HepG2 (cell line): ENCODE data around the gene TIMM44. TPM values are rescaled to one million over a fixed set of nuclear protein-coding genes. Genes with fewer than 3 reads are reported as not detected.

ENCODE experiments used
- ATF7 ChIP-seq, 2 experiments: fragments of 450-650 bp in 1 of 2; sonication (generic) in 1 of 2; formaldehyde crosslinking in 1 of 2; IDR thresholded peaks; 2 replicates each; pipeline versions ENCODE4 v1.4.0 to v1.6.1; 2016 to 2020; ENCODE audit warnings: antibody characterized with exemption in 1 of 2, mild to moderate bottlenecking in 1 of 2, missing genetic modification reagents in 1 of 2
- CCDC6 ChIP-seq: sonication (generic); formaldehyde crosslinking; IDR thresholded peaks from 2 replicates; pipeline ENCODE4 v1.8.1; 2022; ENCODE audit warnings: mild to moderate bottlenecking, missing genetic modification reagents, moderate library complexity
- DMAP1 ChIP-seq: IDR thresholded peaks from 2 replicates; pipeline ENCODE4 v1.6.1; 2016
- ERF ChIP-seq: IDR thresholded peaks from 2 replicates; pipeline ENCODE4 v1.6.1; 2018; ENCODE audit warnings: missing biosample characterization, missing genetic modification reagents
- FOXA3 ChIP-seq: IDR thresholded peaks from 2 replicates; pipeline ENCODE4 v1.6.1; 2016; ENCODE audit warnings: missing genetic modification reagents, missing compliant biosample characterization
- FOXK1 ChIP-seq: sonication (generic); formaldehyde crosslinking; IDR thresholded peaks from 2 replicates; pipeline ENCODE4 v1.4.0; 2020; ENCODE audit warnings: low read depth, missing genetic modification reagents, borderline replicate concordance
- GABPB1 ChIP-seq: IDR thresholded peaks from 2 replicates; pipeline ENCODE4 v1.6.1; 2016; ENCODE audit warnings: mild to moderate bottlenecking, missing genetic modification reagents, moderate library complexity, missing compliant biosample characterization
- HDAC6 ChIP-seq: fragments of 200-600 bp; sonication (generic); IDR thresholded peaks from 2 replicates; pipeline ENCODE4 v1.7.0; 2017; ENCODE audit warnings: mild to moderate bottlenecking, antibody characterized with exemption, low read length, low read depth
- HOMEZ ChIP-seq: IDR thresholded peaks from 2 replicates; pipeline ENCODE4 v1.6.1; 2016; ENCODE audit warnings: low read depth
- KAT7 ChIP-seq: IDR thresholded peaks from 2 replicates; pipeline ENCODE4 v1.6.1; 2018; ENCODE audit warnings: borderline replicate concordance, missing compliant biosample characterization
- KDM5B ChIP-seq: sonication (generic); formaldehyde crosslinking; IDR thresholded peaks from 2 replicates; pipeline ENCODE4 v1.4.0; 2020; ENCODE audit warnings: missing genetic modification reagents, mild to moderate bottlenecking, borderline replicate concordance
- MYC ChIP-seq: sonication (generic); formaldehyde crosslinking; IDR thresholded peaks from 2 replicates; pipeline ENCODE4 v1.9.0; 2021; ENCODE audit warnings: missing genetic modification reagents, borderline replicate concordance
- POLR2AphosphoS2 ChIP-seq: IDR thresholded peaks from 2 replicates; pipeline ENCODE4 v1.6.1; 2011; ENCODE audit warnings: low read depth, low read length, improper control_type of control experiment
- TARDBP ChIP-seq: sonication (generic); formaldehyde crosslinking; IDR thresholded peaks from 2 replicates; pipeline ENCODE4 v1.8.0; 2022; ENCODE audit warnings: mild to moderate bottlenecking, missing genetic modification reagents
- TMF1 ChIP-seq: sonication (generic); formaldehyde crosslinking; IDR thresholded peaks from 2 replicates; pipeline ENCODE4 v1.8.1; 2022; ENCODE audit warnings: low read depth, missing genetic modification reagents
- ZFP36 ChIP-seq: fragments of 150-350 bp; IDR thresholded peaks from 2 replicates; pipeline ENCODE4 v1.6.1; 2018; ENCODE audit warnings: borderline replicate concordance, low read length, low read depth; ENCODE audit not compliant: partially characterized antibody
- ZFP62 ChIP-seq: sonication (generic); formaldehyde crosslinking; IDR thresholded peaks from 2 replicates; pipeline ENCODE4 v1.4.0; 2020; ENCODE audit warnings: missing genetic modification reagents
- ZNF205 ChIP-seq: IDR thresholded peaks from 2 replicates; pipeline ENCODE4 v1.6.1; 2018; ENCODE audit warnings: missing biosample characterization, missing genetic modification reagents
- ZNF207 ChIP-seq: fragments of 450-650 bp; IDR thresholded peaks from 2 replicates; pipeline ENCODE4 v1.6.1; 2016; ENCODE audit warnings: antibody characterized with exemption, borderline replicate concordance
- ZNF605 ChIP-seq: sonication (generic); formaldehyde crosslinking; IDR thresholded peaks from 2 replicates; pipeline ENCODE4 v1.8.0; 2022; ENCODE audit warnings: mild to moderate bottlenecking, missing genetic modification reagents
- ZNF646 ChIP-seq: sonication (generic); formaldehyde crosslinking; IDR thresholded peaks from 2 replicates; pipeline ENCODE4 v1.9.0; 2021; ENCODE audit warnings: mild to moderate bottlenecking, missing genetic modification reagents
- ZNF674 ChIP-seq: sonication (generic); formaldehyde crosslinking; IDR thresholded peaks from 2 replicates; pipeline ENCODE4 v1.5.0; 2020; ENCODE audit warnings: low read depth, mild to moderate bottlenecking, missing genetic modification reagents
- ZNF761 ChIP-seq: sonication (generic); formaldehyde crosslinking; conservative IDR thresholded peaks from 2 replicates; pipeline ENCODE4 v1.4.0; 2020; ENCODE audit warnings: mild to moderate bottlenecking, missing genetic modification reagents
- ZSCAN31 ChIP-seq: sonication (generic); formaldehyde crosslinking; IDR thresholded peaks from 2 replicates; pipeline ENCODE4 v1.5.0; 2020; ENCODE audit warnings: low read depth, mild to moderate bottlenecking, missing genetic modification reagents
- polyA plus RNA-seq, 8 experiments: library from polyadenylated mRNA; depleted of rRNA in 3 of 8; stranded (reverse) in 7 of 8; unstranded in 1 of 8; fragments of >200 nt; fragmentation: Illumina TruSeq in 4 of 8; extraction: Trizol in 4 of 8; gene quantifications; 2 replicates each; pipeline versions ENCODE4 v1.2.1 to v1.2.3, GENCODE V29; 2011 to 2016; ENCODE audit warnings: low read depth in 4 of 8, missing spikeins in 1 of 8, mixed read lengths in 1 of 8; ENCODE audit not compliant: insufficient read depth in 1 of 8
- total RNA-seq, 5 experiments: library from RNA; depleted of rRNA; stranded (reverse); fragments of >200 nt; fragmentation: Illumina TruSeq; extraction: Trizol; gene quantifications; 2 replicates each; pipeline ENCODE4 v1.2.3, GENCODE V29; 2016; ENCODE audit warnings: low read depth in 1 of 5

The TIMM44 gene
- total and polyA plus RNA-seq, 2 of the 13 experiments (the other 11 are each of a cell fraction or from before 2014, with no cell fraction given), result 42.9 to 72.6 TPM

GRCh38 chr19:7925171-7925851, 18.2 kb downstream of the TIMM44 start (continued):
- TF ChIP-seq ZNF646 (no peak), ZNF674 (no peak), HDAC6 (no peak), ZFP36 (no peak), KDM5B (peak; percentile 85; the same call in 1 of the 2 replicates), GABPB1 (CRISPR knock-in tag) (peak; percentile 65), POLR2AphosphoS2 (no peak), MYC (CRISPR knock-in tag) (peak; percentile 88), ZNF207 (no peak), ZFP62 (CRISPR knock-in tag) (no peak), ZNF205 (peak; percentile 45; the same call in 1 of the 2 replicates), TMF1 (0 out of 2 replicates have a peak, but pooled peaks have one; percentile 34), KAT7 (CRISPR knock-in tag) (no peak), HOMEZ (CRISPR knock-in tag) (no peak), FOXA3 (CRISPR knock-in tag) (peak; percentile 29; the same call in 1 of the 2 replicates), ZNF761 (CRISPR knock-in tag) (peak; percentile 54; the same call in 1 of the 2 replicates), DMAP1 (0 out of 2 replicates have a peak, but pooled peaks have one; percentile 25), ATF7 (IDR thresholded peaks at IDR 0.05) (no peak), ATF7 (CRISPR knock-in tag; IDR thresholded peaks at IDR 0.05) (no peak), CCDC6 (CRISPR knock-in tag) (peak; percentile 95), ZSCAN31 (CRISPR knock-in tag) (no peak), TARDBP (CRISPR knock-in tag) (no peak; the same call in 1 of the 2 replicates), ZNF605 (CRISPR knock-in tag) (no peak), ERF (CRISPR knock-in tag) (peak; percentile 86), FOXK1 (CRISPR knock-in tag) (peak; percentile 23; the same call in 1 of the 2 replicates)
